SK-N-SH treated with all-trans-retinoic acid at 6 μM for 48 hours (cell line): ENCODE data around the gene IAPP.

Source experiments
- ATAC-seq: fragments of 200-7000 bp; cut with Tn5 transposase; 3 replicates; pipeline ENCODE4 v1.9.1; 2020; ENCODE audit warnings: mild to moderate bottlenecking, moderate library complexity
- ARNTL ChIP-seq: fragments of 450-650 bp; formaldehyde crosslinking; IDR thresholded peaks from 2 replicates; pipeline ENCODE4 v1.5.0; 2020; ENCODE audit warnings: low read depth, mild to moderate bottlenecking, moderate library complexity, borderline replicate concordance
- BACH2 ChIP-seq: fragments of 250-450 bp; sonication (Bioruptor Pico); IDR thresholded peaks from 2 replicates; pipeline ENCODE4 v1.9.0; 2021; ENCODE audit warnings: mild to moderate bottlenecking, borderline replicate concordance
- CSDC2 ChIP-seq: fragments of 250-450 bp; sonication (Bioruptor Pico); IDR thresholded peaks from 2 replicates; pipeline ENCODE4 v1.5.0; 2020; ENCODE audit warnings: mild to moderate bottlenecking, moderate library complexity
- ESRRG ChIP-seq: fragments of 250-450 bp; sonication (Bioruptor Pico); IDR thresholded peaks from 2 replicates; pipeline ENCODE4 v1.6.1; 2021; ENCODE audit warnings: mild to moderate bottlenecking
- GLIS3 ChIP-seq: fragments of 250-450 bp; sonication (Bioruptor Pico); IDR thresholded peaks from 2 replicates; pipeline ENCODE4 v1.5.0; 2020; ENCODE audit warnings: mild to moderate bottlenecking, moderate library complexity
- ISL1 ChIP-seq: fragments of 250-450 bp; sonication (Bioruptor Pico); IDR thresholded peaks from 2 replicates; pipeline ENCODE4 v2.1.2; 2022; ENCODE audit warnings: mild to moderate bottlenecking, moderate library complexity
- OSR1 ChIP-seq: fragments of 250-450 bp; sonication (Bioruptor Pico); IDR thresholded peaks from 2 replicates; pipeline ENCODE4 v1.8.0; 2022; ENCODE audit warnings: moderate library complexity, mild to moderate bottlenecking, inconsistent platforms
- PPARA ChIP-seq: fragments of 250-450 bp; sonication (Bioruptor Pico); IDR thresholded peaks from 2 replicates; pipeline ENCODE4 v1.5.0; 2020; ENCODE audit warnings: mild to moderate bottlenecking, borderline replicate concordance
- RARB ChIP-seq: fragments of 250-450 bp; sonication (Bioruptor Pico); IDR thresholded peaks from 2 replicates; pipeline ENCODE4 v1.8.0; 2021; ENCODE audit warnings: mild to moderate bottlenecking, moderate library complexity
- SNAI2 ChIP-seq: fragments of 250-450 bp; sonication (Bioruptor Pico); IDR thresholded peaks from 2 replicates; pipeline ENCODE4 v1.5.0; 2020; ENCODE audit warnings: mild to moderate bottlenecking, moderate library complexity
- TCF4 ChIP-seq: fragments of 250-450 bp; sonication (Bioruptor Pico); IDR thresholded peaks from 2 replicates; pipeline ENCODE4 v1.8.0; 2021; ENCODE audit warnings: mild to moderate bottlenecking, moderate library complexity, borderline replicate concordance
- TOX ChIP-seq: fragments of 250-450 bp; sonication (Bioruptor Pico); IDR thresholded peaks from 2 replicates; pipeline ENCODE4 v1.8.0; 2021; ENCODE audit warnings: mild to moderate bottlenecking, moderate library complexity, borderline replicate concordance
- ZFP3 ChIP-seq: fragments of 250-450 bp; sonication (Bioruptor Pico); IDR thresholded peaks from 2 replicates; pipeline ENCODE4 v1.5.0; 2020; ENCODE audit warnings: mild to moderate bottlenecking, moderate library complexity
- ZFP30 ChIP-seq: fragments of 450-650 bp; formaldehyde crosslinking; IDR thresholded peaks from 2 replicates; pipeline ENCODE4 v1.5.0; 2022; ENCODE audit warnings: mild to moderate bottlenecking, moderate library complexity
- ZNF565 ChIP-seq: fragments of 450-650 bp; formaldehyde crosslinking; conservative IDR thresholded peaks from 2 replicates; pipeline ENCODE4 v1.5.0; 2020; ENCODE audit warnings: low read depth, mild to moderate bottlenecking, moderate library complexity
- ZNF70 ChIP-seq: fragments of 450-650 bp; formaldehyde crosslinking; IDR thresholded peaks from 2 replicates; pipeline ENCODE4 v1.5.0; 2020; ENCODE audit warnings: mild to moderate bottlenecking, moderate library complexity
- ZNF8 ChIP-seq: fragments of 450-650 bp; formaldehyde crosslinking; IDR thresholded peaks from 2 replicates; pipeline ENCODE4 v1.5.0; 2020; ENCODE audit warnings: mild to moderate bottlenecking, moderate library complexity
- TF ChIP-seq, protein P1 (sequence below): fragments of 250-450 bp; sonication (Bioruptor Pico); IDR thresholded peaks from 2 replicates; pipeline ENCODE4 v1.8.0; 2020; ENCODE audit warnings: mild to moderate bottlenecking, moderate library complexity, borderline replicate concordance
- TF ChIP-seq, protein P2 (sequence below): fragments of 250-450 bp; sonication (Bioruptor Pico); IDR thresholded peaks from 2 replicates; pipeline ENCODE4 v1.5.0; 2020; ENCODE audit warnings: mild to moderate bottlenecking, moderate library complexity
- TF ChIP-seq, protein P3 (sequence below): fragments of 250-450 bp; sonication (Bioruptor Pico); IDR thresholded peaks from 2 replicates; pipeline ENCODE4 v1.8.0; 2021; ENCODE audit warnings: low read depth, mild to moderate bottlenecking, moderate library complexity, borderline replicate concordance
- TF ChIP-seq, protein P4 (sequence below): fragments of 250-450 bp; sonication (Bioruptor Pico); IDR thresholded peaks from 2 replicates; pipeline ENCODE4 v1.5.1; 2021; ENCODE audit warnings: mild to moderate bottlenecking, moderate library complexity
- TF ChIP-seq, protein P5 (sequence below): fragments of 250-450 bp; sonication (Bioruptor Pico); IDR thresholded peaks from 2 replicates; pipeline ENCODE4 v1.5.1; 2020; ENCODE audit warnings: low read depth, mild to moderate bottlenecking, moderate library complexity

Gene IAPP

DNA sequence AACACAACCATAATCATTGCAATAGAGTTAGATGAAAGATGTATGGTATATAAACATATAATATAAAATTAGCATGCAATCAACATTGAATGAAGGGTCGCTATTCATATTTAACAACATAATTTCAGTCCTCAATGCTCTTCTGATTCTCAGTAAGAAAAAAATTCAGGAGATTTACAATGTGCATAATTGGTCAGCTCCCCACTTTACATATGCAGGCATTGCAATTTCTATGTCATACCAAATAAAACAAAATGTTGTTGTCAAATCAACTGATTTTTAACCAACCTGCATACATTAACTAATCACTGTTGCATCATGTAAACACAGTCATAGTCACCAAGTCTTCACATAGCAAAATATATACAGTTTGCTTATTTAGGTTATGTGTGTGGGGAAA lies 32.8 kb upstream of the IAPP start (continued):
- TF ChIP-seq TOX, result no peak
- TF ChIP-seq, all 23 proteins: peak for 0

DNA sequence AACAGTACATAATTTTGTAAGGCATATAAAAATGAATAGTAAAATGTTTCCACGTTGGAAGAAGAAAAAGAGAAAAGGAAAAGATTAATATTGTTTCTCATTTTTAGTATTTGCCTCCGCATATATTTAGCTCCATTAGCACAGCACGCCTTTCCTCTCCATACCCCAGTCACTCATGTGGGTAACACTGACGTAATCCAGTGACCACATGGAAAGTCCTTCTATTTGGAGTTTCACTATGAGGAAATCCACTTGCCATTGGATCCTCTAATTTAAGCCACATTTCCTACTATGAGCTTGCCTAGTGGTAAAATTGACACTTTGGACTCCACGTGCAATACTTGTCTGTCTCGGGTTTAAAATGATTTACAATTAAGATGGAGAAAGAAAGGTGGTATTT lies 32.3 kb upstream of the IAPP start:
- no peak for ATAC-seq
- TF ChIP-seq ESRRG (CRISPR knock-in tag) (no peak), ISL1 (CRISPR knock-in tag) (no peak), TCF4 (no peak)

DNA sequence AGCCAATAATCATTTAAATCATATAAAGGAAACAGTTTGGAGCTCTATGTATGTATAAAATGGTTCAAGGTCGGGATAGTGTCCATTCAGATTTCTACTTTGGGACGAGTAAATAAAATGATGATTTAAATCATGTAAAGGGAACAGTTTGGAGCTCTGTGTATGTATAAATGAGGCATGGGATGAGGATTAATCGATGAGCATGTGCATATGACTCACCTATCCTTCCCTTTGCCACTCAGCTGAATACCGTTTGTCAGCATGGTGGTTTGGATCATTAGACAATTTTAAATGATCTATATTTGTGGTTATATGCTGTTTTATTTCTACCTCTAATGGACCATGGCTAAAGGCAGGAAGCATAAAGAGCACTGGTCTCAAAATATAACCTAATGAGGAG lies 30.9 kb upstream of the IAPP start:
- no peak for ATAC-seq
- no peak for TF ChIP-seq CSDC2
- no peak for TF ChIP-seq ZNF70
- TF ChIP-seq ARNTL (CRISPR knock-in tag), result no peak
- TF ChIP-seq TCF4, result no peak
- TF ChIP-seq ZNF8 (CRISPR knock-in tag), result no peak
- TF ChIP-seq, protein P1, sequence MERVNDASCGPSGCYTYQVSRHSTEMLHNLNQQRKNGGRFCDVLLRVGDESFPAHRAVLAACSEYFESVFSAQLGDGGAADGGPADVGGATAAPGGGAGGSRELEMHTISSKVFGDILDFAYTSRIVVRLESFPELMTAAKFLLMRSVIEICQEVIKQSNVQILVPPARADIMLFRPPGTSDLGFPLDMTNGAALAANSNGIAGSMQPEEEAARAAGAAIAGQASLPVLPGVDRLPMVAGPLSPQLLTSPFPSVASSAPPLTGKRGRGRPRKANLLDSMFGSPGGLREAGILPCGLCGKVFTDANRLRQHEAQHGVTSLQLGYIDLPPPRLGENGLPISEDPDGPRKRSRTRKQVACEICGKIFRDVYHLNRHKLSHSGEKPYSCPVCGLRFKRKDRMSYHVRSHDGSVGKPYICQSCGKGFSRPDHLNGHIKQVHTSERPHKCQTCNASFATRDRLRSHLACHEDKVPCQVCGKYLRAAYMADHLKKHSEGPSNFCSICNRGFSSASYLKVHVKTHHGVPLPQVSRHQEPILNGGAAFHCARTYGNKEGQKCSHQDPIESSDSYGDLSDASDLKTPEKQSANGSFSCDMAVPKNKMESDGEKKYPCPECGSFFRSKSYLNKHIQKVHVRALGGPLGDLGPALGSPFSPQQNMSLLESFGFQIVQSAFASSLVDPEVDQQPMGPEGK (CRISPR knock-in tag), result no peak
- TF ChIP-seq SNAI2, result no peak
- no peak for TF ChIP-seq GLIS3
- TF ChIP-seq ZNF565 (CRISPR knock-in tag), result no peak
- no peak for TF ChIP-seq ZFP3
- TF ChIP-seq RARB (CRISPR knock-in tag), result no peak
- TF ChIP-seq TOX, result no peak
- TF ChIP-seq, protein P2, sequence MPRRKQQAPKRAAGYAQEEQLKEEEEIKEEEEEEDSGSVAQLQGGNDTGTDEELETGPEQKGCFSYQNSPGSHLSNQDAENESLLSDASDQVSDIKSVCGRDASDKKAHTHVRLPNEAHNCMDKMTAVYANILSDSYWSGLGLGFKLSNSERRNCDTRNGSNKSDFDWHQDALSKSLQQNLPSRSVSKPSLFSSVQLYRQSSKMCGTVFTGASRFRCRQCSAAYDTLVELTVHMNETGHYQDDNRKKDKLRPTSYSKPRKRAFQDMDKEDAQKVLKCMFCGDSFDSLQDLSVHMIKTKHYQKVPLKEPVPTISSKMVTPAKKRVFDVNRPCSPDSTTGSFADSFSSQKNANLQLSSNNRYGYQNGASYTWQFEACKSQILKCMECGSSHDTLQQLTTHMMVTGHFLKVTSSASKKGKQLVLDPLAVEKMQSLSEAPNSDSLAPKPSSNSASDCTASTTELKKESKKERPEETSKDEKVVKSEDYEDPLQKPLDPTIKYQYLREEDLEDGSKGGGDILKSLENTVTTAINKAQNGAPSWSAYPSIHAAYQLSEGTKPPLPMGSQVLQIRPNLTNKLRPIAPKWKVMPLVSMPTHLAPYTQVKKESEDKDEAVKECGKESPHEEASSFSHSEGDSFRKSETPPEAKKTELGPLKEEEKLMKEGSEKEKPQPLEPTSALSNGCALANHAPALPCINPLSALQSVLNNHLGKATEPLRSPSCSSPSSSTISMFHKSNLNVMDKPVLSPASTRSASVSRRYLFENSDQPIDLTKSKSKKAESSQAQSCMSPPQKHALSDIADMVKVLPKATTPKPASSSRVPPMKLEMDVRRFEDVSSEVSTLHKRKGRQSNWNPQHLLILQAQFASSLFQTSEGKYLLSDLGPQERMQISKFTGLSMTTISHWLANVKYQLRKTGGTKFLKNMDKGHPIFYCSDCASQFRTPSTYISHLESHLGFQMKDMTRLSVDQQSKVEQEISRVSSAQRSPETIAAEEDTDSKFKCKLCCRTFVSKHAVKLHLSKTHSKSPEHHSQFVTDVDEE (CRISPR knock-in tag), result no peak
- no peak for TF ChIP-seq BACH2 (CRISPR knock-in tag)
- no peak for TF ChIP-seq OSR1 (CRISPR knock-in tag)
- no peak for TF ChIP-seq ISL1 (CRISPR knock-in tag)
- TF ChIP-seq, protein P3, sequence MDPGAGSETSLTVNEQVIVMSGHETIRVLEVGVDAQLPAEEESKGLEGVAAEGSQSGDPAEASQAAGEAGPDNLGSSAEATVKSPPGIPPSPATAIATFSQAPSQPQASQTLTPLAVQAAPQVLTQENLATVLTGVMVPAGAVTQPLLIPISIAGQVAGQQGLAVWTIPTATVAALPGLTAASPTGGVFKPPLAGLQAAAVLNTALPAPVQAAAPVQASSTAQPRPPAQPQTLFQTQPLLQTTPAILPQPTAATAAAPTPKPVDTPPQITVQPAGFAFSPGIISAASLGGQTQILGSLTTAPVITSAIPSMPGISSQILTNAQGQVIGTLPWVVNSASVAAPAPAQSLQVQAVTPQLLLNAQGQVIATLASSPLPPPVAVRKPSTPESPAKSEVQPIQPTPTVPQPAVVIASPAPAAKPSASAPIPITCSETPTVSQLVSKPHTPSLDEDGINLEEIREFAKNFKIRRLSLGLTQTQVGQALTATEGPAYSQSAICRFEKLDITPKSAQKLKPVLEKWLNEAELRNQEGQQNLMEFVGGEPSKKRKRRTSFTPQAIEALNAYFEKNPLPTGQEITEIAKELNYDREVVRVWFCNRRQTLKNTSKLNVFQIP (CRISPR knock-in tag), result no peak
- no peak for TF ChIP-seq ZFP30 (CRISPR knock-in tag)
- TF ChIP-seq, all 23 proteins: peak for 0

DNA sequence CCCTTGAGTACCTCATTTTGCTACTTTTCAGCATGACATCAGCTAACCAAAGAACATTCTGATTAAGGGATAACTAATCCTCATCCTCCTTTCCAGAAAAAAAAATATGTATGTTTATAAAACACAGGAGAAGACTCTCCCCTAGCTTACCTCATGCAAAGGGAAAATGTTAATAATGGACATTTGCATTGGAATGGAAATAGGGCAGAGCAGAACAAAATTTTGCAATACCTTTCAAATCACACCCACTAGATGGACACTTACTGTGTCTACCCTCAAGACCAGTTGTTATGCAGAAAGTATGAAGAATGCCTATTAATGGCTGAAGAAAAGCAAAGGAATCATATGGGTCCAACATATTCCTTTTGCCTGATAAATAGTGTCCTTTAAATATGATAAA lies 29.1 kb upstream of the IAPP start:
- TF ChIP-seq, protein P4, sequence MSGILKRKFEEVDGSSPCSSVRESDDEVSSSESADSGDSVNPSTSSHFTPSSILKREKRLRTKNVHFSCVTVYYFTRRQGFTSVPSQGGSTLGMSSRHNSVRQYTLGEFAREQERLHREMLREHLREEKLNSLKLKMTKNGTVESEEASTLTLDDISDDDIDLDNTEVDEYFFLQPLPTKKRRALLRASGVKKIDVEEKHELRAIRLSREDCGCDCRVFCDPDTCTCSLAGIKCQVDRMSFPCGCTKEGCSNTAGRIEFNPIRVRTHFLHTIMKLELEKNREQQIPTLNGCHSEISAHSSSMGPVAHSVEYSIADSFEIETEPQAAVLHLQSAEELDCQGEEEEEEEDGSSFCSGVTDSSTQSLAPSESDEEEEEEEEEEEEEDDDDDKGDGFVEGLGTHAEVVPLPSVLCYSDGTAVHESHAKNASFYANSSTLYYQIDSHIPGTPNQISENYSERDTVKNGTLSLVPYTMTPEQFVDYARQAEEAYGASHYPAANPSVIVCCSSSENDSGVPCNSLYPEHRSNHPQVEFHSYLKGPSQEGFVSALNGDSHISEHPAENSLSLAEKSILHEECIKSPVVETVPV (CRISPR knock-in tag), result no peak
- no peak for TF ChIP-seq ZNF8 (CRISPR knock-in tag)
- TF ChIP-seq ISL1 (CRISPR knock-in tag), result no peak
- TF ChIP-seq PPARA, result no peak
- TF ChIP-seq, protein P2 (CRISPR knock-in tag), result no peak
- TF ChIP-seq, protein P5, sequence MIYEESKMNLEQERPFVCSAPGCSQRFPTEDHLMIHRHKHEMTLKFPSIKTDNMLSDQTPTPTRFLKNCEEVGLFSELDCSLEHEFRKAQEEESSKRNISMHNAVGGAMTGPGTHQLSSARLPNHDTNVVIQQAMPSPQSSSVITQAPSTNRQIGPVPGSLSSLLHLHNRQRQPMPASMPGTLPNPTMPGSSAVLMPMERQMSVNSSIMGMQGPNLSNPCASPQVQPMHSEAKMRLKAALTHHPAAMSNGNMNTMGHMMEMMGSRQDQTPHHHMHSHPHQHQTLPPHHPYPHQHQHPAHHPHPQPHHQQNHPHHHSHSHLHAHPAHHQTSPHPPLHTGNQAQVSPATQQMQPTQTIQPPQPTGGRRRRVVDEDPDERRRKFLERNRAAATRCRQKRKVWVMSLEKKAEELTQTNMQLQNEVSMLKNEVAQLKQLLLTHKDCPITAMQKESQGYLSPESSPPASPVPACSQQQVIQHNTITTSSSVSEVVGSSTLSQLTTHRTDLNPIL (CRISPR knock-in tag), result no peak
- TF ChIP-seq, protein P3 (CRISPR knock-in tag), result no peak
- no peak for TF ChIP-seq BACH2 (CRISPR knock-in tag)
- no peak for TF ChIP-seq CSDC2
- ATAC-seq, result no peak
